Measurements from ENCODE around the gene CDYL2.

Gene CDYL2

GRCh38 chr16:80703131-80704071, 101.0 kb downstream of the CDYL2 start:
- no peak for TF ChIP-seq POLR2A (IDR thresholded peaks at IDR 0.05; ENCODE audit: low read depth, low read length)
- no peak for TF ChIP-seq POLR2AphosphoS5 (IDR thresholded peaks at IDR 0.05; ENCODE audit: low read depth, low read length)
- TF ChIP-seq TAF1 (IDR thresholded peaks at IDR 0.05; ENCODE audit: borderline replicate concordance, low read depth, low read length) = no peak
- no peak for DNase-seq (ENCODE audit: insufficient read length)
- no peak for FAIRE-seq

DNA sequence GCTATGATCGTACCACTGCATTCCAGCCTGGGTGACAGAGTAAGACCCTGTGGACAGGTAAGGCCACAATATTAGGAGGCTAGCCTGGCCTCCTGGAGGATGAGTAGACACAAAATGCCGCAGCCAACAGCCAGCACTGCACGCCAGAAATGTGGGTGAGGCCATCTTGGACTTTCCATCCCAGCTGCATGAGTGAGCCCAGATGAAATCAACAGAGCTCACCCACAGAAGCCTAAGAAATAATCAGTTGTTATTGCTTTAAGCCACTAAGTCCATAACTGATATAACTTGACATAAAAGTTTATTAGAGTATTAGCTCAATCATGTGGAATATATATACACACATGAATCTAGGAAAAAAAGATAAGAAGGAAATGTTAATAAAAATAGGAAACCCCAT, 101.7 kb downstream of the CDYL2 start:
- no peak for FAIRE-seq

GRCh38 chr16:80700558-80700957, 103.8 kb downstream of the CDYL2 start:
- TF ChIP-seq TAF1 (IDR thresholded peaks at IDR 0.05; ENCODE audit: borderline replicate concordance, low read depth, low read length) = no peak
- no peak for TF ChIP-seq POLR2AphosphoS5 (IDR thresholded peaks at IDR 0.05; ENCODE audit: low read depth, low read length)
- TF ChIP-seq POLR2A (IDR thresholded peaks at IDR 0.05; ENCODE audit: low read depth, low read length) = no peak
- DNase-seq (ENCODE audit: insufficient read length) (no peak), FAIRE-seq (peak; percentile 73)

More for the DNA sequence above, 101.7 kb downstream of the CDYL2 start:
- TF ChIP-seq POLR2A (IDR thresholded peaks at IDR 0.05; ENCODE audit: low read depth, low read length) (no peak), POLR2AphosphoS5 (IDR thresholded peaks at IDR 0.05; ENCODE audit: low read depth, low read length) (no peak), TAF1 (IDR thresholded peaks at IDR 0.05; ENCODE audit: borderline replicate concordance, low read depth, low read length) (no peak)
- DNase-seq (ENCODE audit: insufficient read length) = no peak

- no peak for FAIRE-seq
- no peak for TF ChIP-seq POLR2A (IDR thresholded peaks at IDR 0.05; ENCODE audit: low read depth, low read length)
- no peak for TF ChIP-seq POLR2AphosphoS5 (IDR thresholded peaks at IDR 0.05; ENCODE audit: low read depth, low read length)
- no peak for TF ChIP-seq TAF1 (IDR thresholded peaks at IDR 0.05; ENCODE audit: borderline replicate concordance, low read depth, low read length)
- no peak for DNase-seq (ENCODE audit: insufficient read length)
These were observed 109.4 kb downstream of the CDYL2 start for GRCh38 chr16:80695020-80695419.

DNA sequence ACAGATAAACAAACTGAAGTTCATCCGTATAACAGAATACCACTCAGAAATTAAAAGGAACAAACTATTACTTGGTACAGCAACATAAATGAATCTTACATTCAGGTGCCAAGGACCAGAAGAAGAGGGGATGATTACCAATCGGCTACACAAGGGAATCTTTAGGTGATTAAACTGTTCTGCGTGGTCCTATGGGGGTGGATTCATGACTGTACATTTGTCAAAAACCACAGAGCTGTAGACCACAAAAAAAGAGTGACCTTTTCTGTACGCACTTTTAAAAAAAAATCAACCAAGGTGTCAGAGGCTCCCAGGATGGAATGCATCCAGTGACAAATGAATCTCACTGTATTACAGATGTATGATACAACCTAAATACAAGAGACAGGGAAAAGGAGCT, 110.8 kb downstream of the CDYL2 start:
- TF ChIP-seq POLR2A (IDR thresholded peaks at IDR 0.05; ENCODE audit: low read depth, low read length) (no peak), TAF1 (IDR thresholded peaks at IDR 0.05; ENCODE audit: borderline replicate concordance, low read depth, low read length) (no peak), POLR2AphosphoS5 (IDR thresholded peaks at IDR 0.05; ENCODE audit: low read depth, low read length) (no peak)
- no peak for DNase-seq (ENCODE audit: insufficient read length)
- no peak for FAIRE-seq

DNA sequence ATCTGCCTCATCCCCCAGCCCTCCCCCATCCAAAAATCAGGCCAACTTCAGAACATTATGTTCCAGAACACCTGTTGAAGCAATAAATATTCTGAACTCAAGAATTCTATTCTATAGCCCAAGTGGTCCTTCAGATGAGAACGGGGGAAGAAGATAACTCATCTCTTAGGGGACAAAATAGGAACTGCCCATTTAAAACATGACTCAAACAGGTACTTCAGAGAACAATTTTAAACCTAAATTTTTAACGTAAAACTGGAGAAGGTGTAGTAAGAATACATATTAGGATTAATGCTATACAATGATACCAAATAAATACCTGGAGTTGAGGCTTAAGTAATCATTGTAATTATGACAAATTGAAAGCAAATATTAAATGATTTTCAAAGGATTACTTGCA, 112.1 kb downstream of the CDYL2 start:
- DNase-seq (ENCODE audit: insufficient read length) (no peak), FAIRE-seq (no peak)
- no peak for TF ChIP-seq POLR2A (IDR thresholded peaks at IDR 0.05; ENCODE audit: low read depth, low read length)
- TF ChIP-seq TAF1 (IDR thresholded peaks at IDR 0.05; ENCODE audit: borderline replicate concordance, low read depth, low read length) = no peak
- TF ChIP-seq POLR2AphosphoS5 (IDR thresholded peaks at IDR 0.05; ENCODE audit: low read depth, low read length) = no peak

DNA sequence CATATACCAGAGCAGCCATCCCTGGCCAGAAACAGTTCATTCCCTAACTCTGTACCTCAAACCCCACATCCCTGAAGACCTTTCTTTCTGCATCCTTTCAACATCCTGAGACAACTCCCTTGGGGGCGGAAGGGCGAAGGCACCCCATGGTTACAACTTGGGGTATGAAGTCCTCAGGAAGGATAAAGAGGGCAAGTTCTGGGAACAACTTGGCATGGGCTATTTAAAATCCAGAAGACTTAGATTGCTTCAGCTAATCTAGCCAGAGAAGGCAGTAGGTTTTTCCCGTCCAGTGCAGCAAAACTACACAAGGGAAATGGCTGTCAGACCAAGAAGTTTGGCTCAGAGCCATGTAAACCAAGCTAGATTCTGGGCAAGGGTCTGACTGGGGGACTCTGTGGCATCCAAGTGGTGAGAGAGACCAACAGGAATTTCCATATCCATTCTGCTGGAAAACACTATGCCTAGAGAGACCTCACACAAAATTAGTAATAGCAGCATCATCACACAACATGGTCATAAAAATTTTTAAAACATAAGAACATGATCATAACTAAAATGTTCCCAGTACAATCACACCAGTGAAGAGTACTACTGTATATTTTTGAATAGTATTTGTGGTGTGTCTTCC, 113.2 kb downstream of the CDYL2 start:
- TF ChIP-seq TAF1 (IDR thresholded peaks at IDR 0.05; ENCODE audit: borderline replicate concordance, low read depth, low read length) (no peak), POLR2AphosphoS5 (IDR thresholded peaks at IDR 0.05; ENCODE audit: low read depth, low read length) (no peak), POLR2A (IDR thresholded peaks at IDR 0.05; ENCODE audit: low read depth, low read length) (no peak)
- DNase-seq (ENCODE audit: insufficient read length) (no peak), FAIRE-seq (no peak)

GRCh38 chr16:80689487-80689886, 114.9 kb downstream of the CDYL2 start:
- FAIRE-seq (no peak), DNase-seq (ENCODE audit: insufficient read length) (no peak)
- TF ChIP-seq TAF1 (IDR thresholded peaks at IDR 0.05; ENCODE audit: borderline replicate concordance, low read depth, low read length) (no peak), POLR2AphosphoS5 (IDR thresholded peaks at IDR 0.05; ENCODE audit: low read depth, low read length) (no peak), POLR2A (IDR thresholded peaks at IDR 0.05; ENCODE audit: low read depth, low read length) (no peak)

GRCh38 chr16:80687606-80688005, 116.8 kb downstream of the CDYL2 start:
- DNase-seq (ENCODE audit: insufficient read length) (no peak), FAIRE-seq (no peak)
- TF ChIP-seq POLR2A (IDR thresholded peaks at IDR 0.05; ENCODE audit: low read depth, low read length) = no peak

DNA sequence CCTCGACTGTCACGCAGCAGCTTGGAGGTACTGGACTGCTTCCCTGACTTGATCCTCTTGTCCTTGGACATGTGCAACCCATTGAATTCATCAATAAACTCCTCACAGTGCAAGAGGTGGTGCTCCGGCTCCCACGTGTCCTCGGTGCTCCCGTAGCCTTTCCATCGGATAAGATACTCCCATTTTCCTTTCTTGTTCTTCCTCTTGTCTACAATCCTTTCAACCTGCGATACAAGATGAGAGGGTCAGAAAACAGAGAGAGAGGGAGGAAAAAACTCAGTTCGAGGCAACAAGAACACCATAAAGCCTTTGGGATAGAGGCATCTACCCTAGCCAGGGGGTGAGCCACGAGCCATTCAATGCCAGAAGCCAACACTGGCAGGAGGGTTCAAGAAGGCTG, 119.5 kb downstream of the CDYL2 start:
- TF ChIP-seq POLR2A (IDR thresholded peaks at IDR 0.05; ENCODE audit: low read depth, low read length) (no peak), POLR2AphosphoS5 (IDR thresholded peaks at IDR 0.05; ENCODE audit: low read depth, low read length) (no peak), TAF1 (IDR thresholded peaks at IDR 0.05; ENCODE audit: borderline replicate concordance, low read depth, low read length) (no peak)
- DNase-seq (ENCODE audit: insufficient read length) = no peak
- no peak for FAIRE-seq

GRCh38 chr16:80684136-80684765, 120.1 kb downstream of the CDYL2 start:
- TF ChIP-seq TAF1 (IDR thresholded peaks at IDR 0.05; ENCODE audit: borderline replicate concordance, low read depth, low read length) (no peak), POLR2AphosphoS5 (IDR thresholded peaks at IDR 0.05; ENCODE audit: low read depth, low read length) (no peak), POLR2A (IDR thresholded peaks at IDR 0.05; ENCODE audit: low read depth, low read length) (no peak)
- DNase-seq (ENCODE audit: insufficient read length) (no peak), FAIRE-seq (no peak)
